Endodermal cell (in vitro differentiated cells): Measurements from ENCODE around the gene KCNG2. TPM values are rescaled to one million over a fixed set of nuclear protein-coding genes. Genes with fewer than 3 reads are reported as not detected.

Experiments used
- DNase-seq: peaks from one replicate; pipeline ENCODE4 v3.0.0-alpha.2; 2017
- H3K27ac ChIP-seq: 2 replicates; pipeline ENCODE4 v1.5.1; 2013; ENCODE audit warnings: mild to moderate bottlenecking, low read depth, low read length, moderate library complexity
- H3K27me3 ChIP-seq: 2 replicates; pipeline ENCODE4 v1.6.1; 2013; ENCODE audit warnings: mild to moderate bottlenecking, low read length, moderate library complexity; ENCODE audit not compliant: insufficient read depth, control insufficient read depth, poor library complexity, severe bottlenecking
- H3K36me3 ChIP-seq: 2 replicates; pipeline ENCODE4 v1.7.0; 2013; ENCODE audit warnings: mild to moderate bottlenecking, low read length, moderate library complexity; ENCODE audit not compliant: control insufficient read depth, insufficient read depth
- H3K4me1 ChIP-seq: one replicate; pipeline ENCODE4 v1.7.0; 2013; ENCODE audit warnings: low read length; ENCODE audit not compliant: control insufficient read depth, insufficient read depth
- H3K4me3 ChIP-seq: 2 replicates; pipeline ENCODE4 v1.5.1; 2013; ENCODE audit warnings: mild to moderate bottlenecking, low read length, moderate library complexity
- H3K9ac ChIP-seq: 2 replicates; pipeline ENCODE4 v1.6.1; 2013; ENCODE audit warnings: mild to moderate bottlenecking, low read length, moderate library complexity; ENCODE audit not compliant: poor library complexity, severe bottlenecking; ENCODE audit errors: extremely low read depth
- H3K9me3 ChIP-seq: 2 replicates; pipeline ENCODE4 v1.6.1; 2013; ENCODE audit warnings: mild to moderate bottlenecking, low read length, moderate library complexity; ENCODE audit not compliant: control insufficient read depth
- H3K27ac Mint-ChIP-seq: 2 replicates; pipeline ENCODE4 v1.8.0; 2020; ENCODE audit warnings: mixed read lengths
- H3K27me3 Mint-ChIP-seq: 2 replicates; pipeline ENCODE4 v1.8.0; 2021; ENCODE audit warnings: mild to moderate bottlenecking, mixed read lengths; ENCODE audit not compliant: insufficient read depth
- H3K36me3 Mint-ChIP-seq: 2 replicates; pipeline ENCODE4 v1.8.0; 2020; ENCODE audit warnings: low read depth, mixed read lengths
- H3K4me1 Mint-ChIP-seq: 2 replicates; pipeline ENCODE4 v1.8.0; 2020; ENCODE audit warnings: mixed read lengths
- H3K4me3 Mint-ChIP-seq: 2 replicates; pipeline ENCODE4 v1.8.0; 2020; ENCODE audit warnings: mild to moderate bottlenecking, moderate library complexity, mixed read lengths
- H3K9me3 Mint-ChIP-seq: 2 replicates; pipeline ENCODE4 v1.8.0; 2020; ENCODE audit warnings: mild to moderate bottlenecking, mixed read lengths
- WGBS, 2 experiments: methylation state at CpG; one replicate each; pipeline versions ENCODE4 v1.1.5 to v1.1.7; 2013; ENCODE audit warnings: missing lambda C conversion rate in 2 of 2, mixed read lengths in 1 of 2; ENCODE audit not compliant: insufficient coverage in 1 of 2, insufficient read length in 1 of 2; 5-methylcytosine and 5-hydroxymethylcytosine counted together
- total RNA-seq, 2 donors: library from RNA; stranded (reverse); fragmentation: NEBNext Ultra II Directional in 1 of 2; extraction: Animal tissue kit (Norgen Biotek cat#: 25700) in 1 of 2; gene quantifications; 2 replicates in 1 of 2; 3 replicates in 1 of 2; pipeline ENCODE4 v1.2.1, GENCODE V29; 2021
- TF ChIP-seq, protein P1 (sequence below): fragments of 200-600 bp; sonication (generic); conservative IDR thresholded peaks from 2 replicates; pipeline ENCODE4 v1.5.0; 2021; ENCODE audit warnings: antibody characterized with exemption, mild to moderate bottlenecking

KCNG2 gene
- total RNA-seq, 2 donors from 2014 or later = not detected

DNA sequence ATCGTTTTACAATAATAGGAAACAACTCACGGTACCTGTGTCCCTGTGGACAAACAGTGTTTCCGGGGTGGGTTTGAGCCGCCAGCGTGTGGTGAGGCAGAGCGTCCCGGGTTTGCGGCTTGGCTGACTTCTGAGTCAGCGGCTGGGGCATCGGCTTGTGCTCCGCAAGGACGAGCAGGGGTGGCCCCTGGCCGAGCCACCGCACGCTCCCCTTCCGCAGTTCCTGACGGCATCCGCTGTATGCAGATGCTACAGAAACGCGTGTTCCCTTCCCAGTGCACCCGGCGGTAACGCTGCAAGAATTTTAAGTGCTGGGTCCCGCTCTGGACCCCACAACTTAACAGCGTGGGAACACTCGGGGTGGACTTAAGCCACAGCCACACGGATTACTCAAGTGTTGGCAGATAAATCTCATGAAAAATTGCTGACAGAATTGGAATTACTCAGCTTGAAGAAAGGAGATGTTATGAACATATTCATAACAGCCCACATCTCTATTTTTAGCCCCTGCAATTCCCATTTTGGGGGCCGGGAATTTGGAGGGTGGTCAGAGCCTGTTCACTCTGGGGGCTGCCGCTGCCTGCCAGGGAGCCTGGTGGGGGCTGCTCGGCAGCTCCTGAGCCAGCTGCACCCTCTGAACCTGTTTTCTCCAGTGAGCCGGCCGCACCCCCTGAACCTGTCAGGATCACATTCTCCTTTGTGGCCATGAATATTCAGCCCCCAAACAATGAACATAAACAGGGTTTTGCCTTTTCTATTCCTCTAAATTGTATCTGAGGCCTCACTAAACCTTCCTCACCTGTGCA, 12.6 kb upstream of the KCNG2 start:
- Histone ChIP-seq H3K4me1 (no peaks in the 10 kb centered on the region), H3K4me3 (no peak overlapping the region), H3K9me3 (no peaks in the 10 kb centered on the region), H3K27ac (no peak overlapping the region), H3K36me3 (no peaks in the 10 kb centered on the region), H3K27me3 (peaks cover 57% of the 10 kb centered on the region), H3K9ac (no peak overlapping the region)
- H3K27me3 Mint-ChIP-seq = peaks cover 56% of the 10 kb centered on the region
- H3K27ac Mint-ChIP-seq = no peak overlapping the region
- H3K4me3 Mint-ChIP-seq = no peak overlapping the region
- H3K9me3 Mint-ChIP-seq = no peaks in the 10 kb centered on the region
- H3K36me3 Mint-ChIP-seq = no peaks in the 10 kb centered on the region
- no peaks in the 10 kb centered on the region for H3K4me1 Mint-ChIP-seq
- 82 to 85% methylated on average over 30 to 32 of the region's 32 CpGs for WGBS, 2 experiments
- no peak for DNase-seq
- TF ChIP-seq, protein P1, sequence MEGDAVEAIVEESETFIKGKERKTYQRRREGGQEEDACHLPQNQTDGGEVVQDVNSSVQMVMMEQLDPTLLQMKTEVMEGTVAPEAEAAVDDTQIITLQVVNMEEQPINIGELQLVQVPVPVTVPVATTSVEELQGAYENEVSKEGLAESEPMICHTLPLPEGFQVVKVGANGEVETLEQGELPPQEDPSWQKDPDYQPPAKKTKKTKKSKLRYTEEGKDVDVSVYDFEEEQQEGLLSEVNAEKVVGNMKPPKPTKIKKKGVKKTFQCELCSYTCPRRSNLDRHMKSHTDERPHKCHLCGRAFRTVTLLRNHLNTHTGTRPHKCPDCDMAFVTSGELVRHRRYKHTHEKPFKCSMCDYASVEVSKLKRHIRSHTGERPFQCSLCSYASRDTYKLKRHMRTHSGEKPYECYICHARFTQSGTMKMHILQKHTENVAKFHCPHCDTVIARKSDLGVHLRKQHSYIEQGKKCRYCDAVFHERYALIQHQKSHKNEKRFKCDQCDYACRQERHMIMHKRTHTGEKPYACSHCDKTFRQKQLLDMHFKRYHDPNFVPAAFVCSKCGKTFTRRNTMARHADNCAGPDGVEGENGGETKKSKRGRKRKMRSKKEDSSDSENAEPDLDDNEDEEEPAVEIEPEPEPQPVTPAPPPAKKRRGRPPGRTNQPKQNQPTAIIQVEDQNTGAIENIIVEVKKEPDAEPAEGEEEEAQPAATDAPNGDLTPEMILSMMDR = no peak

- Mint-ChIP-seq H3K27me3 (peaks cover 62% of the 10 kb centered on the region), H3K4me3 (no peak overlapping the region), H3K9me3 (no peaks in the 10 kb centered on the region), H3K27ac (no peak overlapping the region), H3K4me1 (peaks cover under 1% of the 10 kb centered on the region), H3K36me3 (no peaks in the 10 kb centered on the region)
- no peaks in the 10 kb centered on the region for H3K36me3 ChIP-seq
- WGBS, 2 experiments = 78 to 100% methylated on average over 3 to 12 of the region's 12 CpGs
- no peak overlapping the region for H3K4me3 ChIP-seq
- TF ChIP-seq, protein P1 = no peak
- no peak for DNase-seq
- peaks cover 62% of the 10 kb centered on the region for H3K27me3 ChIP-seq
- H3K9me3 ChIP-seq = no peaks in the 10 kb centered on the region
- H3K27ac ChIP-seq = no peak overlapping the region
- H3K4me1 ChIP-seq = peaks cover 1% of the 10 kb centered on the region
- H3K9ac ChIP-seq = no peak overlapping the region
Observed at GRCh38 chr18:79785831-79786230, 11.9 kb upstream of the KCNG2 start.

DNA sequence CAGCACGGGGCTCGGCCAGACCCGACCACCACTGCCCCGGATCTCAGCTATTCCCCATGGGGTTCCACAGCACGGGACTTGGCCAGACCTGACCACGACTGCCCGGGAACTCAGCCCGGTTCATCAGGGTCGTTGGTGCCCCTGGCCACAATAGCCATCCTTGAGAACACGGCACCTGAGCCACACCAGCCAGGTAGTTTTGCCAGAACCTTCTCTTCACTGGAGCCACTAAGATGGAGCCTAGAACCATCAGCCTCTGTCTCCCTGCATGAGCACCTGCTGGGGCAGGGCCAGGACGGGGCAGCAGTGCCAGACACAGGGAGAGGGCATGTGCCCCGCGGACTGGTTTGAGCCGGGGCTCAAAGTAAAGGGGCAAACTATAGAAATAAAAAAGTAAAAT, 11.4 kb upstream of the KCNG2 start:
- Histone ChIP-seq H3K4me1 (peaks cover 6% of the 10 kb centered on the region), H3K9ac (no peak overlapping the region), H3K36me3 (no peaks in the 10 kb centered on the region), H3K4me3 (no peak overlapping the region), H3K27me3 (peaks cover 62% of the 10 kb centered on the region), H3K9me3 (no peaks in the 10 kb centered on the region), H3K27ac (no peak overlapping the region)
- Mint-ChIP-seq H3K4me3 (no peak overlapping the region), H3K36me3 (no peaks in the 10 kb centered on the region), H3K4me1 (peaks cover 5% of the 10 kb centered on the region), H3K9me3 (no peaks in the 10 kb centered on the region), H3K27me3 (peaks cover 66% of the 10 kb centered on the region), H3K27ac (no peak overlapping the region)
- WGBS, 2 experiments = 74 to 80% methylated on average over 8 to 14 of the region's 14 CpGs
- no peak for DNase-seq
- TF ChIP-seq, protein P1 = no peak
